ENCODE data around the gene SOX3. TPM values are rescaled to one million over a fixed set of nuclear protein-coding genes. Genes with fewer than 3 reads are reported as not detected.

SOX3 gene
- total and polyA plus RNA-seq, 2 of the 8 experiments (the other 6 are each of a cell fraction or from before 2014, with no cell fraction given) = 10.4 to 41.0 TPM

DNA sequence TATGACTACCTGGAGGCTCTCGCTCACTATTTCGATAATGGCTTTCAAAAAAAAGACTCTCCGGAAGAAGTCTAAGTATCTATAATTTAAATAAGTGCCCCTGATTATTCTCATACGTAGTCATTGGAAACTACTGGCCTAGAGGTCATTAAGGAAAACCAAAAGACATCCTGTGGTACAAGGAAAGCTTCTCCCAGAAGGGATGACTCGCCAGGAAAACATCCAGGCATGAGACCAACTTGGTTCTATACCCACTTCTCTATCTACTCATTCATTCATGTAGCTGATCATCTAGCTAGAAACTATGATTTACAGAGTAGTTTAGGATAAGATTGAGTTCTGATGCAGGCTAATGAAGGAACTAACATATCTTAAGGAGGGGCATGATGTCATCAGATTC lies 37.7 kb downstream of the SOX3 start:
- Histone ChIP-seq H2BK12ac (ENCODE audit: low read depth, low read length) (no peak overlapping the region), H2BK120ac (replicated peaks; ENCODE audit: low read depth, low read length) (no peak overlapping the region), H3K9me3 (ENCODE audit: insufficient read depth in 2 of 2, low read depth in 1 of 2, low read length in 1 of 2) (no peaks in the 10 kb centered on the region), H3K36me3 (ENCODE audit: control insufficient read depth in 2 of 4, insufficient read depth in 4 of 4, low read length in 3 of 4) (no peaks in the 10 kb centered on the region), H4K8ac (ENCODE audit: extremely low read depth, insufficient read depth, low read length) (no peak overlapping the region), H2BK20ac (ENCODE audit: low read length) (no peak overlapping the region), H4K91ac (replicated peaks; ENCODE audit: insufficient read length, low read length) (no peak overlapping the region), H3K27ac (ENCODE audit: low read depth, low read length) (no peak overlapping the region), H3K4me2 (ENCODE audit: insufficient read depth in 1 of 2, low read depth in 2 of 2, low read length in 2 of 2) (no peak overlapping the region), H3K79me1 (ENCODE audit: low read depth, low read length) (no peaks in the 10 kb centered on the region), H3K79me2 (ENCODE audit: control insufficient read depth in 1 of 2, insufficient read depth in 2 of 2, low read length in 2 of 2) (no peaks in the 10 kb centered on the region), H4K20me1 (replicated peaks in 1 of 2; ENCODE audit: control insufficient read depth in 1 of 2, insufficient read depth in 2 of 2, low read length in 2 of 2) (no peaks in the 10 kb centered on the region), H3K14ac (ENCODE audit: insufficient read length) (no peak overlapping the region), H3K23ac (ENCODE audit: insufficient read length) (no peak overlapping the region), H4K5ac (ENCODE audit: insufficient read length, low read depth, low read length) (no peak overlapping the region), H2BK15ac (ENCODE audit: low read length) (no peak overlapping the region), H3K18ac (ENCODE audit: extremely low read depth, low read length) (no peak overlapping the region), H3K4me3 (ENCODE audit: extremely low read depth in 1 of 4, insufficient read depth in 2 of 4, low read depth in 3 of 4, low read length in 4 of 4) (no peak overlapping the region), H3K56ac (replicated peaks; ENCODE audit: insufficient read length, low read depth, low read length) (no peak overlapping the region), H2AFZ (ENCODE audit: low read length) (no peak overlapping the region), H3K4me1 (replicated peaks in 1 of 4; ENCODE audit: control insufficient read depth in 3 of 4, insufficient read depth in 4 of 4, low read length in 3 of 4) (no peaks in the 10 kb centered on the region), H3K27me3 (replicated peaks in 1 of 4; ENCODE audit: control insufficient read depth in 3 of 4, extremely low read depth in 1 of 4, insufficient read depth in 3 of 4, low read length in 3 of 4) (no peaks in the 10 kb centered on the region), H3K4ac (replicated peaks; ENCODE audit: insufficient read length, low read depth, low read length) (no peak overlapping the region), H3K23me2 (ENCODE audit: low read depth, low read length) (no peaks in the 10 kb centered on the region), H2BK5ac (ENCODE audit: low read depth, low read length) (no peak overlapping the region), H3K9ac (replicated peaks in 1 of 4; ENCODE audit: extremely low read depth in 1 of 4, low read depth in 3 of 4, low read length in 3 of 4) (no peak overlapping the region), H2AK5ac (ENCODE audit: low read depth, low read length) (no peak overlapping the region)
- TF ChIP-seq FOSL1 (IDR thresholded peaks at IDR 0.05; ENCODE audit: insufficient read depth, low read depth, low read length) (no peak), TAF7 (optimal IDR thresholded peaks at IDR 0.05; ENCODE audit: borderline replicate concordance, low read depth, low read length) (no peak), CREB1 (IDR thresholded peaks at IDR 0.05) (no peak), SRF (IDR thresholded peaks at IDR 0.05; ENCODE audit: low read depth, low read length) (no peak), GABPA (IDR thresholded peaks at IDR 0.05; ENCODE audit: borderline replicate concordance, insufficient read depth, low read length) (no peak), EZH2 (IDR thresholded peaks at IDR 0.05; ENCODE audit: low read depth, low read length, severe bottlenecking) (no peak), SIN3A (conservative IDR thresholded peaks at IDR 0.05 in 1 of 2, IDR thresholded peaks at IDR 0.05 in 1 of 2; ENCODE audit: low read depth in 1 of 2, low read length in 2 of 2) (no peak), MAFK (IDR thresholded peaks at IDR 0.05; ENCODE audit: low read depth, low read length) (no peak), NANOG (IDR thresholded peaks at IDR 0.05; ENCODE audit: insufficient read depth, low read depth, low read length, poor library complexity, severe bottlenecking) (no peak), RFX5 (IDR thresholded peaks at IDR 0.05; ENCODE audit: borderline replicate concordance, low read depth, low read length) (no peak), RAD21 (IDR thresholded peaks at IDR 0.05 in 1 of 2, conservative IDR thresholded peaks at IDR 0.05 in 1 of 2; ENCODE audit: low read depth in 2 of 2, low read length in 2 of 2) (no peak)
- ChIA-PET POLR2A (ENCODE audit: partially characterized antibody) (no interaction called here), CTCF (ENCODE audit: partially characterized antibody) (no interaction called here)
- DNase-seq (ENCODE audit: low read depth in 1 of 2, low spot score in 2 of 2) (no peak), FAIRE-seq (no peak)
- 94% methylated on average over 5 of the region's 5 CpGs; no CpG with 5 or more reads in 1 of the 2 experiments for WGBS, 2 experiments (ENCODE audit: extremely low coverage in 1 of 2, insufficient coverage in 1 of 2, insufficient read length in 1 of 2, insufficient replicate concordance in 2 of 2, low coverage in 1 of 2, low lambda C conversion rate in 2 of 2, missing lambda C conversion rate in 1 of 2)
